Endodermal cell (in vitro differentiated cells): ENCODE results near the gene VILL. TPM values are rescaled to one million over a fixed set of nuclear protein-coding genes. Genes with fewer than 3 reads are reported as not detected.
A peak's percentile ranks its signal among the peaks of the same experiment; 100 is the strongest.
"Not testable (repeated sequence)": the region's sequence is repeated elsewhere in the genome, so short reads cannot be mapped to it uniquely, and the experiment has no call there.

Source experiments
- DNase-seq: peaks from one replicate; pipeline ENCODE4 v3.0.0-alpha.2; 2017
- H3K27ac ChIP-seq: 2 replicates; pipeline ENCODE4 v1.5.1; 2013; ENCODE audit warnings: mild to moderate bottlenecking, low read depth, low read length, moderate library complexity
- H3K27me3 ChIP-seq: 2 replicates; pipeline ENCODE4 v1.6.1; 2013; ENCODE audit warnings: mild to moderate bottlenecking, low read length, moderate library complexity; ENCODE audit not compliant: insufficient read depth, control insufficient read depth, poor library complexity, severe bottlenecking
- H3K36me3 ChIP-seq: 2 replicates; pipeline ENCODE4 v1.7.0; 2013; ENCODE audit warnings: mild to moderate bottlenecking, low read length, moderate library complexity; ENCODE audit not compliant: control insufficient read depth, insufficient read depth
- H3K4me1 ChIP-seq: one replicate; pipeline ENCODE4 v1.7.0; 2013; ENCODE audit warnings: low read length; ENCODE audit not compliant: control insufficient read depth, insufficient read depth
- H3K4me3 ChIP-seq: 2 replicates; pipeline ENCODE4 v1.5.1; 2013; ENCODE audit warnings: mild to moderate bottlenecking, low read length, moderate library complexity
- H3K9ac ChIP-seq: 2 replicates; pipeline ENCODE4 v1.6.1; 2013; ENCODE audit warnings: mild to moderate bottlenecking, low read length, moderate library complexity; ENCODE audit not compliant: poor library complexity, severe bottlenecking; ENCODE audit errors: extremely low read depth
- H3K9me3 ChIP-seq: 2 replicates; pipeline ENCODE4 v1.6.1; 2013; ENCODE audit warnings: mild to moderate bottlenecking, low read length, moderate library complexity; ENCODE audit not compliant: control insufficient read depth
- H3K27ac Mint-ChIP-seq: 2 replicates; pipeline ENCODE4 v1.8.0; 2020; ENCODE audit warnings: mixed read lengths
- H3K27me3 Mint-ChIP-seq: 2 replicates; pipeline ENCODE4 v1.8.0; 2021; ENCODE audit warnings: mild to moderate bottlenecking, mixed read lengths; ENCODE audit not compliant: insufficient read depth
- H3K36me3 Mint-ChIP-seq: 2 replicates; pipeline ENCODE4 v1.8.0; 2020; ENCODE audit warnings: low read depth, mixed read lengths
- H3K4me1 Mint-ChIP-seq: 2 replicates; pipeline ENCODE4 v1.8.0; 2020; ENCODE audit warnings: mixed read lengths
- H3K4me3 Mint-ChIP-seq: 2 replicates; pipeline ENCODE4 v1.8.0; 2020; ENCODE audit warnings: mild to moderate bottlenecking, moderate library complexity, mixed read lengths
- H3K9me3 Mint-ChIP-seq: 2 replicates; pipeline ENCODE4 v1.8.0; 2020; ENCODE audit warnings: mild to moderate bottlenecking, mixed read lengths
- WGBS, 2 experiments: methylation state at CpG; one replicate each; pipeline versions ENCODE4 v1.1.5 to v1.1.7; 2013; ENCODE audit warnings: missing lambda C conversion rate in 2 of 2, mixed read lengths in 1 of 2; ENCODE audit not compliant: insufficient coverage in 1 of 2, insufficient read length in 1 of 2; 5-methylcytosine and 5-hydroxymethylcytosine counted together
- total RNA-seq, 2 donors: library from RNA; stranded (reverse); fragmentation: NEBNext Ultra II Directional in 1 of 2; extraction: Animal tissue kit (Norgen Biotek cat#: 25700) in 1 of 2; gene quantifications; 2 replicates in 1 of 2; 3 replicates in 1 of 2; pipeline ENCODE4 v1.2.1, GENCODE V29; 2021
- TF ChIP-seq, protein P1 (sequence below): fragments of 200-600 bp; sonication (generic); conservative IDR thresholded peaks from 2 replicates; pipeline ENCODE4 v1.5.0; 2021; ENCODE audit warnings: antibody characterized with exemption, mild to moderate bottlenecking

Gene VILL
- total RNA-seq, 2 donors from 2014 or later, result 16.0 to 21.3 TPM

DNA sequence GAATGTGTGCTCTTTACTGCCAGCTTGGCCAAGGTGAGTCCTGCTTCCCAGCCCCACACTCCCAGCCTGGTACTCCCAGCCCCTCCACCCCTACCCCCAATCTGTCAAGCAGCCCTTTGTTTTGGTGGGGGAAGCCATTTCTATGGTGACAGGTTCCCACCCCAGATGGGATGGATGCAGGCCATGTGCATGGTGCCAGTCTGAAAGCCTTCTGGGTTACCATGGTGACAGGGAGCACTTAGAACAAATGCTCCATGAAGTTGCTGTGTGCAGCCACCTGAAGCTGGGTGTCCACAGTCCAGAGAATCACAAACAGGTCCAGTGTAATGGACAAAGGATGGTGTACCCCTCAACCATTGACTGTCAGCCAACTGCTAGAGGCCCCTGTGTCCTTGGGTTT lies 19.1 kb upstream of the VILL start:
- no peak overlapping the region for H3K9ac ChIP-seq
- peaks cover 6% of the 10 kb centered on the region for H3K36me3 ChIP-seq
- H3K4me1 ChIP-seq, result peaks cover 3% of the 10 kb centered on the region
- no peaks in the 10 kb centered on the region for H3K27me3 Mint-ChIP-seq
- TF ChIP-seq, protein P1, sequence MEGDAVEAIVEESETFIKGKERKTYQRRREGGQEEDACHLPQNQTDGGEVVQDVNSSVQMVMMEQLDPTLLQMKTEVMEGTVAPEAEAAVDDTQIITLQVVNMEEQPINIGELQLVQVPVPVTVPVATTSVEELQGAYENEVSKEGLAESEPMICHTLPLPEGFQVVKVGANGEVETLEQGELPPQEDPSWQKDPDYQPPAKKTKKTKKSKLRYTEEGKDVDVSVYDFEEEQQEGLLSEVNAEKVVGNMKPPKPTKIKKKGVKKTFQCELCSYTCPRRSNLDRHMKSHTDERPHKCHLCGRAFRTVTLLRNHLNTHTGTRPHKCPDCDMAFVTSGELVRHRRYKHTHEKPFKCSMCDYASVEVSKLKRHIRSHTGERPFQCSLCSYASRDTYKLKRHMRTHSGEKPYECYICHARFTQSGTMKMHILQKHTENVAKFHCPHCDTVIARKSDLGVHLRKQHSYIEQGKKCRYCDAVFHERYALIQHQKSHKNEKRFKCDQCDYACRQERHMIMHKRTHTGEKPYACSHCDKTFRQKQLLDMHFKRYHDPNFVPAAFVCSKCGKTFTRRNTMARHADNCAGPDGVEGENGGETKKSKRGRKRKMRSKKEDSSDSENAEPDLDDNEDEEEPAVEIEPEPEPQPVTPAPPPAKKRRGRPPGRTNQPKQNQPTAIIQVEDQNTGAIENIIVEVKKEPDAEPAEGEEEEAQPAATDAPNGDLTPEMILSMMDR, result no peak
- H3K36me3 Mint-ChIP-seq, result peaks cover 7% of the 10 kb centered on the region
- no peaks in the 10 kb centered on the region for H3K9me3 Mint-ChIP-seq
- no peak overlapping the region for H3K27ac Mint-ChIP-seq
- H3K27ac ChIP-seq, result no peak overlapping the region
- H3K4me3 ChIP-seq, result no peak overlapping the region
- no peak overlapping the region for H3K4me3 Mint-ChIP-seq
- DNase-seq, result no peak
- no peaks in the 10 kb centered on the region for H3K27me3 ChIP-seq
- H3K4me1 Mint-ChIP-seq, result peaks cover 17% of the 10 kb centered on the region
- no peaks in the 10 kb centered on the region for H3K9me3 ChIP-seq

DNA sequence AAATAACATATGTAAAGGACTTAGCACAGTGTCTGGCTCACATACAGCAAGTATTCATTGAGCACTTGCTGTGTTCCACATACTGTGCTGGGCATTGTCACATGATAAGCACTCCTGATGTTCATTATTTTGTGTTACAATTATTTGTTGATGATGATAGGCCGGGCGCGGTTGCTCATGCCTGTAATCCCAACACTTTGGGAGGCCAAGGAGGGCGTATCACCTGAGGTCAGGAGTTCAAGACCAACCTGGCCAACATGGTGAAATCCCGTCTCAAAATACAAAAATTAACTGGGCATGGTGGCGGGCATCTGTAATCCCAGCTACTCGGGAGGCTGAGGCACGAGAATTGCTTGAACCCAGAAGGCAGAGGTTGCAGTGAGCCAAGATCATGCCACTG lies 18.5 kb upstream of the VILL start:
- not testable (repeated sequence) for H3K27me3 Mint-ChIP-seq, H3K9ac ChIP-seq, H3K27ac ChIP-seq, H3K9me3 Mint-ChIP-seq, H3K9me3 ChIP-seq, H3K4me3 Mint-ChIP-seq, H3K27me3 ChIP-seq, H3K4me1 ChIP-seq, H3K27ac Mint-ChIP-seq, H3K36me3 ChIP-seq, H3K4me3 ChIP-seq, DNase-seq
- Mint-ChIP-seq H3K4me1 (peaks cover 17% of the 10 kb centered on the region), H3K36me3 (peaks cover 13% of the 10 kb centered on the region)
- WGBS, 2 experiments, result 87 to 88% methylated on average over 7 to 8 of the region's 8 CpGs

DNA sequence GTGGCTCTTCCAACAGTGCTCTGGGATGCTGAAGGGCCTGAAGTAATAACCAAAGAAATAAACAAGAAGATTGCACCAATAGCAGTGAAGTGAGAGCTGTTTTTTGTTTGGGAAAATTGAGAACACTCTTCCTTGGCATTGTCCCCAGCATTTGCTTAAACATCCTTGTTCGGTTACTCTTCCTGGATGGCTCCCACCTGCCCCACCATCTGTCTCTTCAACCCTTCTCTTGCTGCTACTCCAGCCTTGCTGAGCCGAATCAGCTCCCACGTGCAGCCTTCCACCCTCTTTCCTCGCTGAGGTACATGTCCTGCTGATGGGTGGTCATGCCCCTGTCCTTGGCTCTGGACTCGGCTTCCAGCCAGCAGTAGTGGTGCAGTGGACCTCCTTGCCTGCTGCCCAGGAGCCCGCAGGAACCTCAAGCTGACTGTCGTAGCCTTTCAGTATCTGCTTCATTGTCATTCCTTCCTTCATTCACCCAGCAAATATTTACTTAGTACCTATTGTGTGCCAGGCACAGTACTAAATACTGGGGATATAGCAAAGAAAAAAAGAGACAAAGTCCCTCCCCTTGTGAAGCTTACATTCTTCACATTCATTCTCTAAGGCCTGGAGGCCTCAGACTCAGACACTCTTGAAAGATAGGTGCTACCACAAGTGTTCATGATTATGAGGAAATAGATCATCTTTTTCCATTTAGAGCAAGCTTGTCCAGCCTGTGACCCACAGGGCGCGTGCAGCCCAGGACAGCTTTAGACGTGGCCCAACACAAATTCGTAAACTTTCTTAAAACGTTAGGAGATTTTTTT lies 17.1 kb upstream of the VILL start:
- H3K27ac Mint-ChIP-seq, result peak overlapping the region; percentile 71

More for the DNA sequence above, 17.1 kb upstream of the VILL start:
- peaks cover 6% of the 10 kb centered on the region for H3K36me3 ChIP-seq
- no peaks in the 10 kb centered on the region for H3K9me3 Mint-ChIP-seq
- no peaks in the 10 kb centered on the region for H3K27me3 ChIP-seq
- H3K27me3 Mint-ChIP-seq, result no peaks in the 10 kb centered on the region
- H3K4me3 Mint-ChIP-seq, result no peak overlapping the region
- DNase-seq, result peak; percentile 41
- no peak overlapping the region for H3K27ac ChIP-seq
- peaks cover 3% of the 10 kb centered on the region for H3K4me1 ChIP-seq
- H3K4me1 Mint-ChIP-seq, result peaks cover 17% of the 10 kb centered on the region
- no peaks in the 10 kb centered on the region for H3K9me3 ChIP-seq
- no peak overlapping the region for H3K4me3 ChIP-seq
- TF ChIP-seq, protein P1, result no peak
- no peak overlapping the region for H3K9ac ChIP-seq
- H3K36me3 Mint-ChIP-seq, result peaks cover 16% of the 10 kb centered on the region
- 89 to 94% methylated on average over 8 to 12 of the region's 12 CpGs for WGBS, 2 experiments
